Psoas muscle (tissue), 8 donors: ENCODE results near the gene KLF16. TPM values are rescaled to one million over a fixed set of nuclear protein-coding genes. Genes with fewer than 3 reads are reported as not detected.
A peak's percentile ranks its signal among the peaks of the same experiment; 100 is the strongest.
"Not testable (repeated sequence)": the region's sequence is repeated elsewhere in the genome, so short reads cannot be mapped to it uniquely, and the experiment has no call there.

Experiments
- ATAC-seq, 4 donors: fragments of 200-7000 bp; cut with Tn5 transposase; one replicate each; pipeline ENCODE4 v1.9.1; 2020; ENCODE audit warnings: moderate library complexity in 3 of 4, mild to moderate bottlenecking in 2 of 4
- DNase-seq, 2 donors: peaks; one replicate each; pipeline ENCODE4 v3.0.0-alpha.2; 2020
- H3K27ac ChIP-seq: fragments of 200-600 bp; one replicate; pipeline ENCODE4 v1.8.0; 2022
- H3K27me3 ChIP-seq, 3 donors: fragments of 200-600 bp in 1 of 3; one replicate each; pipeline versions ENCODE4 v1.6.1 to v1.8.0; 2013 to 2022; ENCODE audit warnings: low read length in 2 of 3, mild to moderate bottlenecking in 2 of 3, moderate library complexity in 1 of 3; ENCODE audit not compliant: insufficient read depth in 3 of 3
- H3K36me3 ChIP-seq, 2 donors: fragments of 200-600 bp in 1 of 2; one replicate each; pipeline versions ENCODE4 v1.6.1 to v1.8.0; 2013 to 2022; ENCODE audit warnings: low read depth in 1 of 2, mild to moderate bottlenecking in 1 of 2, moderate library complexity in 1 of 2; ENCODE audit not compliant: insufficient read depth in 1 of 2
- H3K4me1 ChIP-seq: fragments of 200-600 bp; one replicate; pipeline ENCODE4 v1.8.0; 2022
- H3K4me3 ChIP-seq: fragments of 200-600 bp; one replicate; pipeline ENCODE4 v1.8.0; 2022; ENCODE audit warnings: mild to moderate bottlenecking
- H3K9me3 ChIP-seq: fragments of 200-600 bp; one replicate; pipeline ENCODE4 v1.8.0; 2022
- WGBS, 3 donors: extraction: QIAGEN DNeasy Blood & Tissue Kit; methylation state at CpG; one replicate each; pipeline versions ENCODE4 v1.1.6 to v1.1.7; 2013; 5-methylcytosine and 5-hydroxymethylcytosine counted together
- intact Hi-C, 2 donors: fragments of 100-400 bp; cut with DNase I; formaldehyde crosslinking; loops; one replicate each; pipeline versions ENCODE4 v1.11.0 to v1.14.2; 2022
- polyA plus RNA-seq, 3 donors: library from polyadenylated mRNA; stranded (reverse); fragments of 200-250 nt; gene quantifications; one replicate each; pipeline ENCODE4 v1.2.3, GENCODE V29; 2013
- total RNA-seq, 4 donors: library from RNA; stranded (reverse); fragmentation: NEBNext Ultra II Directional in 2 of 4; extraction: Animal tissue kit (Norgen Biotek cat#: 25700) in 2 of 4; gene quantifications; one replicate each; pipeline versions ENCODE4 v1.2.1 to v1.2.4, GENCODE V29; 2021 to 2023
- TF ChIP-seq, protein P1 (sequence below): fragments of 200-600 bp; IDR thresholded peaks from one replicate; pipeline ENCODE4 v1.8.0; 2022; ENCODE audit warnings: antibody characterized with exemption
- donor health status: healthy with polysubstance abuse.
- donor health status: DM: no; HTN: no; CAD: no; lungs with moderate emphysema.
- donor health status: Bipolar disorder and iron deficiency.
- donor health status: healthy.
- donor health status: DM: yes; HTN: yes; CAD: no.
- donor health status: DM: no; HTN: no; CAD: no.
- donor health status: DM: no; HTN: no; CAD: no.
- donor health status: DM: yes; HTN: yes; CAD: no.

Gene KLF16
- total and polyA plus RNA-seq, 7 donors: 2.2 to 13.0 (median 3.3) TPM

DNA sequence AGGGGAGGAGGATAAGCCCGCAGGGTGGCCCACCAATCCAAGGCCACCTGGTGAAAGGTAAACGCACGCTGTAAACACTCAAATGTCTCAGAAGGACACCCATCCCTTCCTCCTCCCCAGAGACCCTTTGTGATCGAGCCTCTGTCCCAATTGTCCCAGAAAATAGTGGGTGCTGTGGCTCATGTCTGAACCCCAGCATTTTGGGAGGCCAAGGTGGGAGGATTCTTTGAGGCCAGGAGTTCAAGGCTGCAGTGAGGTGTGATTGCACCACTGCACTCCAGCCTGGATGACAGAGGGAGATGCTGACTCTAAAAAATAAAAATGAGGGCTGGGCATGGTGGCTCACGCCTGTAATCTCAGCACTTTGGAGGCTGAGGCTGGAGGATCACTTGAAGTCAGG, 25.0 kb upstream of the KLF16 start:
- no peak overlapping the region for H3K4me3 ChIP-seq
- H3K27me3 ChIP-seq: no peaks in the 10 kb centered on the region
- no peak overlapping the region for H3K27ac ChIP-seq
- H3K4me1 ChIP-seq: peaks cover 15% of the 10 kb centered on the region
- no peak for DNase-seq
- TF ChIP-seq, protein P1, sequence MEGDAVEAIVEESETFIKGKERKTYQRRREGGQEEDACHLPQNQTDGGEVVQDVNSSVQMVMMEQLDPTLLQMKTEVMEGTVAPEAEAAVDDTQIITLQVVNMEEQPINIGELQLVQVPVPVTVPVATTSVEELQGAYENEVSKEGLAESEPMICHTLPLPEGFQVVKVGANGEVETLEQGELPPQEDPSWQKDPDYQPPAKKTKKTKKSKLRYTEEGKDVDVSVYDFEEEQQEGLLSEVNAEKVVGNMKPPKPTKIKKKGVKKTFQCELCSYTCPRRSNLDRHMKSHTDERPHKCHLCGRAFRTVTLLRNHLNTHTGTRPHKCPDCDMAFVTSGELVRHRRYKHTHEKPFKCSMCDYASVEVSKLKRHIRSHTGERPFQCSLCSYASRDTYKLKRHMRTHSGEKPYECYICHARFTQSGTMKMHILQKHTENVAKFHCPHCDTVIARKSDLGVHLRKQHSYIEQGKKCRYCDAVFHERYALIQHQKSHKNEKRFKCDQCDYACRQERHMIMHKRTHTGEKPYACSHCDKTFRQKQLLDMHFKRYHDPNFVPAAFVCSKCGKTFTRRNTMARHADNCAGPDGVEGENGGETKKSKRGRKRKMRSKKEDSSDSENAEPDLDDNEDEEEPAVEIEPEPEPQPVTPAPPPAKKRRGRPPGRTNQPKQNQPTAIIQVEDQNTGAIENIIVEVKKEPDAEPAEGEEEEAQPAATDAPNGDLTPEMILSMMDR: no peak
- no peaks in the 10 kb centered on the region for H3K36me3 ChIP-seq
- ATAC-seq: no peak
- intact Hi-C loops: no loop called here
- WGBS, 3 donors: 75 to 86% (median 80%) methylated on average over 5 of the region's 5 CpGs
- no peaks in the 10 kb centered on the region for H3K9me3 ChIP-seq

DNA sequence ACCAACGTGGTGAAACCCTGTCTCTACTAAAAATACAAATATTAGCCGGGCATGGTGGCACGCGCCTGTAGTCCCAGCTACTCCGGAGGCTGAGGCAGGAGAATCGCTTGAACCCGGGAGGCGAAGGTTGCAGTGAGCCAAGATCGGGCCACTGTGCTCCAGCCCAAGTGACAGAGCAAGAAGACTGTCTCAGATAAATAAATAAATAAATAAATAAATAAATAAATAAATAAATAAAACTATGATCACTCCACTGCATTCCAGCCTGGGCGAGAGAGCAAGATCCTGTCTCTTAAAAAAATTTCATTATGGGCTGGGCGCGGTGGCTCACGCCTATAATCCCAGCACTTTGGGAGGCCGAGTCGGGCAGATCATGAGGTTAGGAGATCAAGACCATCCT, 23.0 kb upstream of the KLF16 start:
- intact Hi-C loops, H3K27me3 ChIP-seq, H3K36me3 ChIP-seq, H3K9me3 ChIP-seq, H3K4me3 ChIP-seq, DNase-seq, ATAC-seq, H3K27ac ChIP-seq: not testable (repeated sequence)
- WGBS, 3 donors: 94 to 96% (median 95%) methylated on average over 15 of the region's 15 CpGs
- peaks cover 28% of the 10 kb centered on the region for H3K4me1 ChIP-seq

DNA sequence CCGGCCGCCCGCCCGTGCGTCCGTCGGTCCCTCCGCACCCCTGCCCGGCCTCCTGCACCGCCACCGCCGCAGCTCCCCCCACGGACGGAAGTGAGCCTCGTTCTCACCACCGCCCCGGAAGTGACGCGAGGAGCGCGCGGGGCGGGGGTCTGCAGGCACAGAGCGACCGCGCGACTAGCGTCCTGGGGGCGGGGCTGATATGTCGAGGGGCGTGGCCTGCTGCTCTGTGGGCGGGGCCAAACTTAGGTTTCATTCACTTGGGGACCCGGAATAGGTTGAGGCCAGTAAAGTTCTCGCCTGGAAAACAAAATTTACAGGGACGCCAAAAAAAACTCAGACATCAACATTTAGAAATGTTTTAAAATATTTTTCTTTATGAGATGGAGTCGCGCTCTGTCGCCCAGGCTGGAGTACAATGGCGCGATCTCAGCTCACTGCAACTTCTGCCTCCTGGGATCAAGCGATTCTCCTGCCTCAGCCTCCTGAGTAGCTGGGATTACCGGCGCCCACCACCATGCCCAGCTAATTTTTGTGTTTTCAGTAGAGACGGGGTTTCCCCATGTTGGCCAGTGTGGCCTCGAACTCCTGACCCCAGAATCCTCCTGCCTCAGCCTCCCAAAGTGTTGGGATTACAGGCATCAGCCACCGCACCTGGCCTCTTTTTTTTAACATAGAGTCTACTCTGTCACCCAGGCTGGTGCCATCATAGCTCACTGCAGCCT, 22.2 kb upstream of the KLF16 start, which contains the start of gene ABHD17A:
Gene ABHD17A, minus strand, starts transcription at position 99 of the 722 bp plus-strand sequence. CDS start 3,930 bp downstream, outside the sequence.
- ATAC-seq (peak; percentile 98 to 99 (median 98)), DNase-seq (peak; percentile 96 to 97)
- H3K9me3 ChIP-seq, H3K27me3 ChIP-seq, H3K36me3 ChIP-seq, intact Hi-C loops: not testable (repeated sequence)
- Histone ChIP-seq H3K27ac (peak within 1 kb of the TSS; percentile 84), H3K4me1 (peaks cover 28% of the 10 kb centered on the region), H3K4me3 (peak within 1 kb of the TSS; percentile 97)
- WGBS, 3 donors: 20 to 29% (median 23%) methylated on average over 33 to 46 of the region's 46 CpGs

DNA sequence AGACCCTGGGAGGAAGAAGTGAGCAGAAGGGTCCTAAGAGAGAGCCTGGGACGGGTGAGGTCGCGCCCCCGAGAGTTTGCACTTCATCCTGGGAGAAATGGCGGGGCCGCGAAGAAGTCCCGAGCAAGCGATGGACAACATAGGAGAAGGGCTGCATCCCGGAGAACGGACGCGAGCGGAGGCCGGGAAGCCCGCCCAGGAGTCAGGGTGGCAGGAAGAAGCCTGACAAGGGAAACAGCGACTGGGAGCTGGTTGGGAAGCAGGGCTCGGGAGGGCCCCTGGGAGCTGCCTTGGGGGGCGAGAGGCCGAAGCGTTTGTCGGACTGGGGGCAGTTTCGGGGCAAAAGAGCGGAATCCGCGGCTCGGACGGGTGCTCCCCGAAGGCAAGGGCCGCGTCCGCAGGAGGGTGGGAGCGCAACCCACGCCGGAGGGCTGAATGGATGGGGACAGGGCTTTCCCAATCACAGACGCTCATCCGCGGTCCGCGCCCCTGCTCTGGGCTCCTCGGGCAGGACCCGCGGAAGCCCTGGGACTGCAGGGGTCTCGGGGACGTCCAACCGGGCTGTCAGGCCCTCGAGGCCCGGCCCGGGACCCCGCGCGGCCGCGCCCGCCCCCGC, 21.4 kb upstream of the KLF16 start:
- DNase-seq (no peak), ATAC-seq (peak; percentile 4 to 15 (median 8))
- peak overlapping the region; percentile 97 for H3K4me3 ChIP-seq
- no peaks in the 10 kb centered on the region for H3K27me3 ChIP-seq
- peak overlapping the region; percentile 84 for H3K27ac ChIP-seq
- H3K9me3 ChIP-seq: no peaks in the 10 kb centered on the region
- WGBS, 3 donors: 0 to 1% (median 1%) methylated on average over 32 to 56 of the region's 56 CpGs
- TF ChIP-seq, protein P1: no peak
- no peaks in the 10 kb centered on the region for H3K36me3 ChIP-seq
- peaks cover 28% of the 10 kb centered on the region for H3K4me1 ChIP-seq
- intact Hi-C loops: no loop called here

DNA sequence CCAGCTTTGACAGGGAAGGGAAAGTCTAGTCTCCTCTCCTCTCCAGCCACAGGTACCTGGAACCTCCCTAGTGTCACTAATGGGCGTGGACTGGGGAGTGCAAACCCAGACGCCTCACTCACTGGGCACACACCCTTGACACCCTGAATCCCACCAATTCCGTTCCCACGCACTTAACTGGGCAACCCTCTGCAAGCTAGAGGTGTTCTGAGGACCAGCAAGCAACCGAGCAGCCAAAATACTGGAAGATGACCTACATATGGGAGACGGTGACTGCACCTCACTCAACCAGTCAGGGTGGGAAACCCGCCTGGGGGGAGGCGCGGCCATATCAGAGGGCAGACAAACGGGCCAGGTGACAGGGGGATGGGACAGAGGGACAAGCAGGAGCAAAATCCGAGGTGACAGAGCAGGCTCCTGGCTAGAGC, 20.9 kb upstream of the KLF16 start:
- ATAC-seq: peak in 1 of 4 donors; percentile 11
- H3K4me3 ChIP-seq: peak overlapping the region; percentile 97
- H3K27me3 ChIP-seq: no peaks in the 10 kb centered on the region
- TF ChIP-seq, protein P1: no peak
- intact Hi-C loops: no loop called here
- peak overlapping the region; percentile 84 for H3K27ac ChIP-seq
- H3K36me3 ChIP-seq: no peaks in the 10 kb centered on the region
- H3K9me3 ChIP-seq: no peaks in the 10 kb centered on the region
- 6 to 7% (median 7%) methylated on average over 11 of the region's 11 CpGs for WGBS, 3 donors
- no peak for DNase-seq
- H3K4me1 ChIP-seq: peaks cover 28% of the 10 kb centered on the region
